H1 (cell line): ENCODE data around the gene CHST9. TPM values are rescaled to one million over a fixed set of nuclear protein-coding genes. Genes with fewer than 3 reads are reported as not detected.

Source experiments
- CTCF ChIA-PET: fragments of 300-600 bp; sonication (Branson Sonifier 250); formaldehyde crosslinking; loops from one replicate; lab custom pipeline; 2021; ENCODE audit not compliant: partially characterized antibody; lab: Charles Lee
- POLR2A ChIA-PET: fragments of 300-600 bp; sonication (Branson Sonifier 250); formaldehyde crosslinking; loops from one replicate; lab custom pipeline; 2021; ENCODE audit warnings: inconsistent platforms; ENCODE audit not compliant: partially characterized antibody; lab: Charles Lee
- DNase-seq, 2 experiments: peaks; one replicate each; pipeline versions ENCODE4 v3.0.0 to v3.0.0-alpha.2; 2010 to 2022; ENCODE audit warnings: low spot score in 2 of 2, low read depth in 1 of 2, mixed read lengths in 1 of 2
- FAIRE-seq: peaks from 2 replicates; lab custom pipeline; 2011; peaks lifted over from hg19 to GRCh38; lab: Jason Lieb, UNC
- H2AFZ ChIP-seq: 2 replicates; pipeline ENCODE4 v1.8.1; 2012; ENCODE audit warnings: low read length, inconsistent platforms
- H2AK5ac ChIP-seq: 2 replicates; pipeline ENCODE4 v1.6.1; 2013; ENCODE audit warnings: low read depth, low read length
- H2BK120ac ChIP-seq: replicated peaks from 2 replicates; pipeline ENCODE3; 2013; ENCODE audit warnings: low read depth, low read length, inconsistent platforms
- H2BK12ac ChIP-seq: 2 replicates; pipeline ENCODE4 v1.6.1; 2013; ENCODE audit warnings: low read depth, low read length
- H2BK15ac ChIP-seq: 2 replicates; pipeline ENCODE4 v1.6.1; 2013; ENCODE audit warnings: low read length
- H2BK20ac ChIP-seq: 2 replicates; pipeline ENCODE4 v1.6.1; 2013; ENCODE audit warnings: low read length
- H2BK5ac ChIP-seq: 2 replicates; pipeline ENCODE4 v1.6.1; 2013; ENCODE audit warnings: low read depth, low read length
- H3K14ac ChIP-seq: 2 replicates; pipeline ENCODE4 v1.6.1; 2013; ENCODE audit warnings: inconsistent platforms; ENCODE audit not compliant: insufficient read length
- H3K18ac ChIP-seq: 2 replicates; pipeline ENCODE4 v1.6.1; 2013; ENCODE audit warnings: low read length; ENCODE audit errors: extremely low read depth
- H3K23ac ChIP-seq: 2 replicates; pipeline ENCODE4 v1.6.1; 2013; ENCODE audit warnings: inconsistent platforms; ENCODE audit not compliant: insufficient read length
- H3K23me2 ChIP-seq: 2 replicates; pipeline ENCODE4 v1.6.1; 2013; ENCODE audit warnings: low read depth, low read length
- H3K27ac ChIP-seq: 2 replicates; pipeline ENCODE4 v1.6.1; 2011; ENCODE audit warnings: low read depth, low read length, inconsistent platforms
- H3K27me3 ChIP-seq, 4 experiments: replicated peaks in 1 of 4; 1 replicate in 1 of 4; 2 replicates in 3 of 4; pipeline versions ENCODE4 v1.6.1 to v1.8.1; 2011 to 2013; ENCODE audit warnings: low read length in 3 of 4, mild to moderate bottlenecking in 3 of 4, inconsistent platforms in 2 of 4, mixed read lengths in 2 of 4, moderate library complexity in 1 of 4; ENCODE audit not compliant: control insufficient read depth in 3 of 4, insufficient read depth in 3 of 4; ENCODE audit errors: extremely low read depth in 1 of 4
- H3K36me3 ChIP-seq, 4 experiments: 2 replicates each; pipeline versions ENCODE4 v1.6.1 to v1.8.1; 2011 to 2013; ENCODE audit warnings: mild to moderate bottlenecking in 4 of 4, low read length in 3 of 4, moderate library complexity in 2 of 4, control low read depth in 1 of 4, inconsistent platforms in 1 of 4; ENCODE audit not compliant: insufficient read depth in 4 of 4, control insufficient read depth in 2 of 4
- H3K4ac ChIP-seq: replicated peaks from 2 replicates; pipeline ENCODE3; 2013; ENCODE audit warnings: low read length, low read depth, mixed read lengths, inconsistent platforms; ENCODE audit not compliant: insufficient read length
- H3K4me1 ChIP-seq, 4 experiments: replicated peaks in 1 of 4; 1 replicate in 1 of 4; 2 replicates in 3 of 4; pipeline versions ENCODE4 v1.6.1 to v1.8.1; 2011 to 2013; ENCODE audit warnings: low read length in 3 of 4, inconsistent platforms in 2 of 4, mixed read lengths in 1 of 4; ENCODE audit not compliant: insufficient read depth in 4 of 4, control insufficient read depth in 3 of 4
- H3K4me2 ChIP-seq, 2 experiments: 2 replicates each; pipeline versions ENCODE4 v1.6.1 to v1.8.1; 2011 to 2013; ENCODE audit warnings: low read depth in 2 of 2, low read length in 2 of 2, control low read depth in 1 of 2, inconsistent platforms in 1 of 2, mild to moderate bottlenecking in 1 of 2; ENCODE audit not compliant: insufficient read depth in 1 of 2
- H3K4me3 ChIP-seq, 4 experiments: fragments of 200-600, 300-600 bp in 1 of 4; sonication (generic), shearing (Covaris generic), sonication (Bioruptor Twin) in 1 of 4; 2 replicates each; pipeline versions ENCODE4 v1.5.1 to v1.8.1; 2011 to 2016; ENCODE audit warnings: low read length in 4 of 4, low read depth in 3 of 4, control low read depth in 2 of 4, inconsistent platforms in 2 of 4, mild to moderate bottlenecking in 2 of 4, mixed read lengths in 1 of 4, moderate library complexity in 1 of 4; ENCODE audit not compliant: insufficient read depth in 2 of 4; ENCODE audit errors: extremely low read depth in 1 of 4
- H3K56ac ChIP-seq: replicated peaks from 2 replicates; pipeline ENCODE3; 2013; ENCODE audit warnings: low read depth, mild to moderate bottlenecking, mixed read lengths, low read length, inconsistent platforms; ENCODE audit not compliant: insufficient read length
- H3K79me1 ChIP-seq: 2 replicates; pipeline ENCODE4 v1.6.1; 2013; ENCODE audit warnings: low read depth, low read length, control low read depth
- H3K79me2 ChIP-seq, 2 experiments: 2 replicates each; pipeline versions ENCODE4 v1.6.1 to v1.8.1; 2012 to 2013; ENCODE audit warnings: low read length in 2 of 2, mild to moderate bottlenecking in 2 of 2, inconsistent platforms in 1 of 2; ENCODE audit not compliant: insufficient read depth in 2 of 2, control insufficient read depth in 1 of 2
- H3K9ac ChIP-seq, 4 experiments: replicated peaks in 1 of 4; 1 replicate in 1 of 4; 2 replicates in 3 of 4; pipeline versions ENCODE4 v1.6.1 to v1.8.1; 2011 to 2013; ENCODE audit warnings: low read depth in 3 of 4, low read length in 3 of 4, control low read depth in 2 of 4, mild to moderate bottlenecking in 2 of 4, moderate library complexity in 2 of 4, inconsistent platforms in 1 of 4; ENCODE audit errors: extremely low read depth in 1 of 4
- H3K9me3 ChIP-seq, 2 experiments: 2 replicates each; pipeline versions ENCODE4 v1.6.1 to v1.8.1; 2012 to 2013; ENCODE audit warnings: mild to moderate bottlenecking in 2 of 2, moderate library complexity in 2 of 2, control low read depth in 1 of 2, inconsistent platforms in 1 of 2, low read depth in 1 of 2, low read length in 1 of 2, mixed read lengths in 1 of 2; ENCODE audit not compliant: insufficient read depth in 2 of 2
- H4K20me1 ChIP-seq, 2 experiments: replicated peaks in 1 of 2; 2 replicates each; pipeline versions ENCODE3 to v1.8.1; 2011 to 2013; ENCODE audit warnings: inconsistent platforms in 2 of 2, low read length in 2 of 2, mild to moderate bottlenecking in 1 of 2; ENCODE audit not compliant: insufficient read depth in 2 of 2, control insufficient read depth in 1 of 2
- H4K5ac ChIP-seq: 2 replicates; pipeline ENCODE4 v1.6.1; 2013; ENCODE audit warnings: low read length, low read depth, mixed read lengths, inconsistent platforms; ENCODE audit not compliant: insufficient read length
- H4K8ac ChIP-seq: 2 replicates; pipeline ENCODE4 v1.8.0; 2013; ENCODE audit warnings: mild to moderate bottlenecking, moderate library complexity, low read length, inconsistent platforms; ENCODE audit not compliant: insufficient read depth; ENCODE audit errors: extremely low read depth
- H4K91ac ChIP-seq: replicated peaks from 2 replicates; pipeline ENCODE3; 2013; ENCODE audit warnings: low read length, mixed read lengths, inconsistent platforms; ENCODE audit not compliant: insufficient read length
- HDAC6 ChIP-seq: IDR thresholded peaks from one replicate; pipeline ENCODE4 v1.7.1; 2012; ENCODE audit warnings: low read depth, mild to moderate bottlenecking, inconsistent platforms, low read length, moderate library complexity
- KDM5A ChIP-seq: fragments of 200-600 bp; IDR thresholded peaks from 2 replicates; pipeline ENCODE4 v1.7.1; 2012; ENCODE audit warnings: mild to moderate bottlenecking, low read length, inconsistent platforms, mixed read lengths
- WGBS, 2 experiments: shearing (Covaris generic) in 1 of 2; methylation state at CpG; one replicate each; pipeline versions ENCODE4 v1.1.6 to v1.1.7; 2013 to 2015; ENCODE audit warnings: low lambda C conversion rate in 2 of 2, mixed read lengths in 2 of 2, inconsistent platforms in 1 of 2, low coverage in 1 of 2, missing lambda C conversion rate in 1 of 2; ENCODE audit not compliant: insufficient replicate concordance in 2 of 2, insufficient coverage in 1 of 2, insufficient read length in 1 of 2; ENCODE audit errors: extremely low coverage in 1 of 2, missing lambda C conversion rate in 1 of 2; 5-methylcytosine and 5-hydroxymethylcytosine counted together
- polyA plus RNA-seq, 7 experiments: library from polyadenylated mRNA; depleted of rRNA in 3 of 7; stranded (reverse) in 5 of 7; unstranded in 2 of 7; fragments of >200 nt in 5 of 7; fragments of 200-250 nt in 2 of 7; gene quantifications; 1 replicate in 5 of 7; 2 replicates in 1 of 7; 4 replicates in 1 of 7; pipeline versions ENCODE4 v1.2.1 to v1.2.3, GENCODE V29; 2011 to 2013; ENCODE audit warnings: missing spikeins in 2 of 7, mixed read lengths in 2 of 7
- total RNA-seq: library from RNA; stranded (reverse); fragmentation: NEBNext Ultra II Directional; extraction: Animal tissue kit (Norgen Biotek cat#: 25700); gene quantifications from 2 replicates; pipeline ENCODE4 v1.2.1, GENCODE V29; 2021

Gene CHST9
- total and polyA plus RNA-seq, 2 of the 8 experiments (the other 6 are each of a cell fraction or from before 2014, with no cell fraction given): 3.2 to 24.3 TPM

DNA sequence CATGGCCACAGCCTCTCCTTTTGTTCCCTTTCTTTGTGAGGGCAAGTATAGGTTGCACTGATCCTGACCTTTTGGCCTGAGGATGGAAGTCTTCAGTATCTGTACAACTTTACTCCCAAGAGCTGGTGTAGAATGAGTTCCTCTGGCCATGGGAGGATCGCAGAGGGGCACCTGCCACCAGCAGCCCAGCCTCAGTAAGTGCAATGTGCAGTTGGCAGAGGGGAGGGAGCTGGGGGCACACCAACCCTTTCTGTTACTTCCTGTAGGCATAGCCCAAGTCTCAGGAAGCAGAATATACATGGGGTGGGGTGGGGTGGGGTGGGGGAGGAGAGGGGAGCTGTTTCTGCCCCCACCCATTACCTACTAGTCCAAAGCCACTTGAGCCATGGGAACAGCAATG lies 254.5 kb downstream of the CHST9 start:
- no peak overlapping the region for H3K4ac ChIP-seq

More for the DNA sequence above, 254.5 kb downstream of the CHST9 start:
- no peak overlapping the region for H3K56ac ChIP-seq
- 0% methylated on average over 1 of the region's 1 CpG; no CpG with 5 or more reads in 1 of the 2 experiments for WGBS, 2 experiments
- no peaks in the 10 kb centered on the region for H3K36me3 ChIP-seq
- POLR2A ChIA-PET: no interaction called here
- no peak overlapping the region for H3K27ac ChIP-seq
- no peaks in the 10 kb centered on the region for H3K27me3 ChIP-seq
- no peaks in the 10 kb centered on the region for H3K9me3 ChIP-seq
- no peak overlapping the region for H2BK15ac ChIP-seq
- DNase-seq (no peak), FAIRE-seq (no peak)
- no peak overlapping the region for H3K18ac ChIP-seq
- no peak for TF ChIP-seq KDM5A
- no peak for TF ChIP-seq HDAC6
- H3K4me2 ChIP-seq: no peak overlapping the region
- H2AFZ ChIP-seq: no peak overlapping the region
- no peaks in the 10 kb centered on the region for H3K23me2 ChIP-seq
- H3K79me1 ChIP-seq: no peaks in the 10 kb centered on the region
- H2BK12ac ChIP-seq: no peak overlapping the region
- H2AK5ac ChIP-seq: no peak overlapping the region
- no peak overlapping the region for H4K91ac ChIP-seq
- no peak overlapping the region for H2BK20ac ChIP-seq
- H3K4me3 ChIP-seq: no peak overlapping the region
- no peaks in the 10 kb centered on the region for H3K79me2 ChIP-seq
- H4K20me1 ChIP-seq: no peaks in the 10 kb centered on the region
- H3K4me1 ChIP-seq: peaks cover 4 to 6% (median 5%) of the 10 kb centered on the region in 4 experiments; a peak in 3 of 7 replicates
- no peak overlapping the region for H3K23ac ChIP-seq
- H3K14ac ChIP-seq: no peak overlapping the region
- CTCF ChIA-PET: no interaction called here
- H4K8ac ChIP-seq: no peak overlapping the region
- no peak overlapping the region for H2BK120ac ChIP-seq
- H2BK5ac ChIP-seq: no peak overlapping the region
- no peak overlapping the region for H4K5ac ChIP-seq
- no peak overlapping the region for H3K9ac ChIP-seq
